ENCODE data around the gene F11R.

Gene F11R

DNA sequence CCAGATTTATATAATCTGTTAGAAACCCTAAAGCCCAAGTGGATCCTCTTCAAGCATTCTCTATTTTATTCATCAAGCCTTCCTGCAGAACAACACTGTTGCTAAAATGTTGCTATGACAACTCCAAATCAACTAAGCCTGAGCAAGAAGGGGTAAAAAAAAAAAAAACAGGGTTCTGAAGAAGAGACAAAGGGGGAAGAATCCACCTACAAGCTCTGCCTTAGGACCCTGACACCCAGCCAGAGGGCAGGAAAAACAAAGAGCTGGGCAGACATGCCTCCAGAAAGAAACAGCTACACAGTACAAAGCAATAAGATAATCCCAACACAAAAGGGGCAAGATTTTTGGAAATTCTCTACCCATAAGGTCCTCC, 23.6 kb upstream of the F11R start:
- ChIA-PET CTCF (interaction anchor here (0.6 to 4.6 kb wide), 7 partner anchors 11 to 109 kb away, joined by 3 to 27 read pairs (median 3); partner anchors contain the start of genes ARHGAP30, KLHDC9 and UFC1), POLR2A (interaction anchor here (0.6 to 2.4 kb wide), 8 partner anchors 8 to 181 kb away, joined by 3 to 50 read pairs (median 8); partner anchors contain the start of genes DEDD, F11R, KLHDC9 and TOMM40L)
- TF ChIP-seq ZNF777 (tag by site-specific recombination; IDR thresholded peaks at IDR 0.05; ENCODE audit: borderline replicate concordance) (no peak), ZNF2 (tag by site-specific recombination; IDR thresholded peaks at IDR 0.05) (no peak), ZBTB8A (tag by site-specific recombination; IDR thresholded peaks at IDR 0.05) (no peak), RBAK (tag by site-specific recombination; IDR thresholded peaks at IDR 0.05) (no peak), ZNF274 (IDR thresholded peaks at IDR 0.05; ENCODE audit: low read length) (no peak), ZNF274 (tag by site-specific recombination; IDR thresholded peaks at IDR 0.05; ENCODE audit: borderline replicate concordance) (no peak), ZNF404 (tag by site-specific recombination; IDR thresholded peaks at IDR 0.05) (no peak), ZNF16 (tag by site-specific recombination; IDR thresholded peaks at IDR 0.05; ENCODE audit: low read depth) (no peak), ZNF830 (tag by site-specific recombination; IDR thresholded peaks at IDR 0.05; ENCODE audit: low read depth) (no peak), EGR2 (tag by site-specific recombination; IDR thresholded peaks at IDR 0.05; ENCODE audit: low read depth) (no peak), BCL11A (tag by site-specific recombination; IDR thresholded peaks at IDR 0.05; ENCODE audit: low read depth) (no peak), YY1 (tag by site-specific recombination; IDR thresholded peaks at IDR 0.05) (no peak), ZNF354C (tag by site-specific recombination; IDR thresholded peaks at IDR 0.05; ENCODE audit: borderline replicate concordance, low read depth) (no peak)
- TF ChIP-seq, protein P1, sequence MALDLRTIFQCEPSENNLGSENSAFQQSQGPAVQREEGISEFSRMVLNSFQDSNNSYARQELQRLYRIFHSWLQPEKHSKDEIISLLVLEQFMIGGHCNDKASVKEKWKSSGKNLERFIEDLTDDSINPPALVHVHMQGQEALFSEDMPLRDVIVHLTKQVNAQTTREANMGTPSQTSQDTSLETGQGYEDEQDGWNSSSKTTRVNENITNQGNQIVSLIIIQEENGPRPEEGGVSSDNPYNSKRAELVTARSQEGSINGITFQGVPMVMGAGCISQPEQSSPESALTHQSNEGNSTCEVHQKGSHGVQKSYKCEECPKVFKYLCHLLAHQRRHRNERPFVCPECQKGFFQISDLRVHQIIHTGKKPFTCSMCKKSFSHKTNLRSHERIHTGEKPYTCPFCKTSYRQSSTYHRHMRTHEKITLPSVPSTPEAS (tag by site-specific recombination; IDR thresholded peaks at IDR 0.05), result no peak
- TF ChIP-seq, protein P2, sequence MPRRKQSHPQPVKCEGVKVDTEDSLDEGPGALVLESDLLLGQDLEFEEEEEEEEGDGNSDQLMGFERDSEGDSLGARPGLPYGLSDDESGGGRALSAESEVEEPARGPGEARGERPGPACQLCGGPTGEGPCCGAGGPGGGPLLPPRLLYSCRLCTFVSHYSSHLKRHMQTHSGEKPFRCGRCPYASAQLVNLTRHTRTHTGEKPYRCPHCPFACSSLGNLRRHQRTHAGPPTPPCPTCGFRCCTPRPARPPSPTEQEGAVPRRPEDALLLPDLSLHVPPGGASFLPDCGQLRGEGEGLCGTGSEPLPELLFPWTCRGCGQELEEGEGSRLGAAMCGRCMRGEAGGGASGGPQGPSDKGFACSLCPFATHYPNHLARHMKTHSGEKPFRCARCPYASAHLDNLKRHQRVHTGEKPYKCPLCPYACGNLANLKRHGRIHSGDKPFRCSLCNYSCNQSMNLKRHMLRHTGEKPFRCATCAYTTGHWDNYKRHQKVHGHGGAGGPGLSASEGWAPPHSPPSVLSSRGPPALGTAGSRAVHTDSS (tag by site-specific recombination; IDR thresholded peaks at IDR 0.05), result no peak
- TF ChIP-seq, protein P3, sequence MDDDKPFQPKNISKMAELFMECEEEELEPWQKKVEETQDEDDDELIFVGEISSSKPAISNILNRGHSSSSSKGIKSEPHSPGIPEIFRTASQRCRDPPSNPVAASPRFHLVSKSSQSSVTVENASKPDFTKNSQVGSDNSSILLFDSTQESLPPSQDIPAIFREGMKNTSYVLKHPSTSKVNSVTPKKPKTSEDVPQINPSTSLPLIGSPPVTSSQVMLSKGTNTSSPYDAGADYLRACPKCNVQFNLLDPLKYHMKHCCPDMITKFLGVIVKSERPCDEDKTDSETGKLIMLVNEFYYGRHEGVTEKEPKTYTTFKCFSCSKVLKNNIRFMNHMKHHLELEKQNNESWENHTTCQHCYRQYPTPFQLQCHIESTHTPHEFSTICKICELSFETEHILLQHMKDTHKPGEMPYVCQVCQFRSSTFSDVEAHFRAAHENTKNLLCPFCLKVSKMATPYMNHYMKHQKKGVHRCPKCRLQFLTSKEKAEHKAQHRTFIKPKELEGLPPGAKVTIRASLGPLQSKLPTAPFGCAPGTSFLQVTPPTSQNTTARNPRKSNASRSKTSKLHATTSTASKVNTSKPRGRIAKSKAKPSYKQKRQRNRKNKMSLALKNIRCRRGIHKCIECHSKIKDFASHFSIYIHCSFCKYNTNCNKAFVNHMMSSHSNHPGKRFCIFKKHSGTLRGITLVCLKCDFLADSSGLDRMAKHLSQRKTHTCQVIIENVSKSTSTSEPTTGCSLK (tag by site-specific recombination; IDR thresholded peaks at IDR 0.05), result no peak
- H3K27ac ChIP-seq (ENCODE audit: extremely low read depth, low read depth, low read length), result peak overlapping the region; percentile 14; the same call in 1 of the 2 replicates
- 0 out of 2 replicates have a peak, but pooled peaks cover 4% of the 10 kb centered on the region for H3K4me1 ChIP-seq (ENCODE audit: control insufficient read depth, insufficient read depth, low read length)
- H3K4me3 ChIP-seq (ENCODE audit: low read depth, low read length), result peak overlapping the region; percentile 64
- H3K9me3 ChIP-seq (ENCODE audit: control insufficient read depth, insufficient read depth, low read depth, low read length), result no peaks in the 10 kb centered on the region
- peaks cover 10 to 39% of the 10 kb centered on the region in 2 experiments for H3K36me3 ChIP-seq (ENCODE audit: control insufficient read depth in 2 of 2, insufficient read depth in 1 of 2, low read length in 2 of 2)

DNA sequence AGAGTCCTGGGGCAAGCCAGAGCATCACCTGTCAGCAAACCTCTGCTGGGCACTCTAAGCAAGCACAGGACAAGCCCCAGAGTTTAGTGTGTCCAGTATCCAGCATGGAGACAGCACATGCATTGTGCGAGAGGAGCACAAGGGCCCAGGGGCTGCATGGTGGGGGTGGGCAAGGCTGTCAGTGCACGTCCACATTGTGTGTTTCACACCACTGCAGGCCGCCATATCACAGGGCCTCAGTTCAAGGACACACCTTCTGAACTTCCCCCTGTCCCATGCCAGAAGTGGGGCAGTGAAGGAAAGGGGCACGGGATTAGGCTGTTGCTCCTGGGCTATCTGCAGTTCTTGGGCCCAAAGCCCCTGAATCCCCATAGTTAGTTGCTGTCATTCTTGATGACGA, 18.6 kb upstream of the F11R start:
- ChIA-PET POLR2A (interaction anchor here (0.7 to 3.4 kb wide), 2 partner anchors 18 to 21 kb away, joined by 3 to 26 read pairs; partner anchors contain the start of gene F11R), CTCF (interaction anchor here (0.6 to 3.6 kb wide), 8 partner anchors 10 to 79 kb away, joined by 3 to 20 read pairs (median 4); partner anchors contain the start of genes F11R, KLHDC9, NIT1 and PFDN2)
- peaks cover 10 to 52% of the 10 kb centered on the region in 2 experiments for H3K36me3 ChIP-seq (ENCODE audit: control insufficient read depth in 2 of 2, insufficient read depth in 1 of 2, low read length in 2 of 2)
- TF ChIP-seq ZBTB8A (tag by site-specific recombination; IDR thresholded peaks at IDR 0.05), result no peak
- no peak for TF ChIP-seq ZNF585B (tag by site-specific recombination; IDR thresholded peaks at IDR 0.05)
- no peak for TF ChIP-seq ZNF239 (tag by site-specific recombination; IDR thresholded peaks at IDR 0.05)
- no peak for TF ChIP-seq ZNF747 (tag by site-specific recombination; IDR thresholded peaks at IDR 0.05)
- TF ChIP-seq, protein P4, sequence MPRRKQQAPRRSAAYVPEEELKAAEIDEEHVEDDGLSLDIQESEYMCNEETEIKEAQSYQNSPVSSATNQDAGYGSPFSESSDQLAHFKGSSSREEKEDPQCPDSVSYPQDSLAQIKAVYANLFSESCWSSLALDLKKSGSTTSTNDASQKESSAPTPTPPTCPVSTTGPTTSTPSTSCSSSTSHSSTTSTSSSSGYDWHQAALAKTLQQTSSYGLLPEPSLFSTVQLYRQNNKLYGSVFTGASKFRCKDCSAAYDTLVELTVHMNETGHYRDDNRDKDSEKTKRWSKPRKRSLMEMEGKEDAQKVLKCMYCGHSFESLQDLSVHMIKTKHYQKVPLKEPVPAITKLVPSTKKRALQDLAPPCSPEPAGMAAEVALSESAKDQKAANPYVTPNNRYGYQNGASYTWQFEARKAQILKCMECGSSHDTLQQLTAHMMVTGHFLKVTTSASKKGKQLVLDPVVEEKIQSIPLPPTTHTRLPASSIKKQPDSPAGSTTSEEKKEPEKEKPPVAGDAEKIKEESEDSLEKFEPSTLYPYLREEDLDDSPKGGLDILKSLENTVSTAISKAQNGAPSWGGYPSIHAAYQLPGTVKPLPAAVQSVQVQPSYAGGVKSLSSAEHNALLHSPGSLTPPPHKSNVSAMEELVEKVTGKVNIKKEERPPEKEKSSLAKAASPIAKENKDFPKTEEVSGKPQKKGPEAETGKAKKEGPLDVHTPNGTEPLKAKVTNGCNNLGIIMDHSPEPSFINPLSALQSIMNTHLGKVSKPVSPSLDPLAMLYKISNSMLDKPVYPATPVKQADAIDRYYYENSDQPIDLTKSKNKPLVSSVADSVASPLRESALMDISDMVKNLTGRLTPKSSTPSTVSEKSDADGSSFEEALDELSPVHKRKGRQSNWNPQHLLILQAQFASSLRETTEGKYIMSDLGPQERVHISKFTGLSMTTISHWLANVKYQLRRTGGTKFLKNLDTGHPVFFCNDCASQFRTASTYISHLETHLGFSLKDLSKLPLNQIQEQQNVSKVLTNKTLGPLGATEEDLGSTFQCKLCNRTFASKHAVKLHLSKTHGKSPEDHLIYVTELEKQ (tag by site-specific recombination; IDR thresholded peaks at IDR 0.05; ENCODE audit: borderline replicate concordance), result no peak
- no peak for TF ChIP-seq ZNF658 (tag by site-specific recombination; IDR thresholded peaks at IDR 0.05)
- TF ChIP-seq, protein P5, sequence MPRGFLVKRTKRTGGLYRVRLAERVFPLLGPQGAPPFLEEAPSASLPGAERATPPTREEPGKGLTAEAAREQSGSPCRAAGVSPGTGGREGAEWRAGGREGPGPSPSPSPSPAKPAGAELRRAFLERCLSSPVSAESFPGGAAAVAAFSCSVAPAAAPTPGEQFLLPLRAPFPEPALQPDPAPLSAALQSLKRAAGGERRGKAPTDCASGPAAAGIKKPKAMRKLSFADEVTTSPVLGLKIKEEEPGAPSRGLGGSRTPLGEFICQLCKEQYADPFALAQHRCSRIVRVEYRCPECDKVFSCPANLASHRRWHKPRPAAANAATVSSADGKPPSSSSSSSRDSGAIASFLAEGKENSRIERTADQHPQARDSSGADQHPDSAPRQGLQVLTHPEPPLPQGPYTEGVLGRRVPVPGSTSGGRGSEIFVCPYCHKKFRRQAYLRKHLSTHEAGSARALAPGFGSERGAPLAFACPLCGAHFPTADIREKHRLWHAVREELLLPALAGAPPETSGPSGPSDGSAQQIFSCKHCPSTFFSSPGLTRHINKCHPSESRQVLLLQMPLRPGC (tag by site-specific recombination; IDR thresholded peaks at IDR 0.05), result no peak
- TF ChIP-seq, protein P6, sequence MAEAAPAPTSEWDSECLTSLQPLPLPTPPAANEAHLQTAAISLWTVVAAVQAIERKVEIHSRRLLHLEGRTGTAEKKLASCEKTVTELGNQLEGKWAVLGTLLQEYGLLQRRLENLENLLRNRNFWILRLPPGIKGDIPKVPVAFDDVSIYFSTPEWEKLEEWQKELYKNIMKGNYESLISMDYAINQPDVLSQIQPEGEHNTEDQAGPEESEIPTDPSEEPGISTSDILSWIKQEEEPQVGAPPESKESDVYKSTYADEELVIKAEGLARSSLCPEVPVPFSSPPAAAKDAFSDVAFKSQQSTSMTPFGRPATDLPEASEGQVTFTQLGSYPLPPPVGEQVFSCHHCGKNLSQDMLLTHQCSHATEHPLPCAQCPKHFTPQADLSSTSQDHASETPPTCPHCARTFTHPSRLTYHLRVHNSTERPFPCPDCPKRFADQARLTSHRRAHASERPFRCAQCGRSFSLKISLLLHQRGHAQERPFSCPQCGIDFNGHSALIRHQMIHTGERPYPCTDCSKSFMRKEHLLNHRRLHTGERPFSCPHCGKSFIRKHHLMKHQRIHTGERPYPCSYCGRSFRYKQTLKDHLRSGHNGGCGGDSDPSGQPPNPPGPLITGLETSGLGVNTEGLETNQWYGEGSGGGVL (tag by site-specific recombination; IDR thresholded peaks at IDR 0.05), result no peak
- no peak overlapping the region for H3K4me3 ChIP-seq (ENCODE audit: low read depth, low read length)
- H3K27ac ChIP-seq (ENCODE audit: extremely low read depth, low read depth, low read length), result peak overlapping the region; percentile 46; the same call in 1 of the 2 replicates
- H3K9me3 ChIP-seq (ENCODE audit: control insufficient read depth, insufficient read depth, low read depth, low read length), result no peaks in the 10 kb centered on the region
- peaks cover 13% of the 10 kb centered on the region for H3K4me1 ChIP-seq (ENCODE audit: control insufficient read depth, insufficient read depth, low read length)
